Erythroblast (primary cell): ENCODE measurements around the gene MSANTD1.
A peak's percentile ranks its signal among the peaks of the same experiment; 100 is the strongest.

Source experiments
- DNase-seq, 2 experiments: peaks; one replicate each; lab custom pipeline; 2025; lab: John Stamatoyannopoulos, UW
- GATA1 ChIP-seq: IDR thresholded peaks from 2 replicates; pipeline ENCODE4 v1.6.1; 2011; ENCODE audit warnings: low read depth, mild to moderate bottlenecking, control low read depth, low read length, moderate library complexity
- POLR2A ChIP-seq: IDR thresholded peaks from 2 replicates; pipeline ENCODE4 v1.6.1; 2011; ENCODE audit warnings: mild to moderate bottlenecking, low read length

Gene MSANTD1

DNA sequence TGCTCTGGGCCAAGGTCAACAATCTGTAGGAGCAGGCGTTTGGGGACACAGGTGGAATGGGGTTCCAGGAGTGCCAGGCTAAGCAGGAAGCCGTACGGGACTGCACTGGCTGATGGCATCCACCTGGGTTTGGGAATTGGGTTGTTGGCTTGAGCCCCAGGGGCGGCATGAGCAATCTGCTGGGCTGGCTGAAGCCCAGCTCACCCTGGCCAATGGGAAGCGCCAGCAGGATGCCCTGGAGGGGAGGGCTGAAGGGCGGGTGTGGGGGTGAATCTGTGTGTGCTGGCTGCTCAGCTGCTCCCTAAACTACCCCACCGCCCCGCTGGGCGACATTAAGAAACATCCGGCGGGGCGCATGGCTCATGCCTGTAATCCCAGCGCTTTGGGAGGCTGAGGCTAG lies 35.0 kb downstream of the MSANTD1 start:
- DNase-seq: no peak

DNA sequence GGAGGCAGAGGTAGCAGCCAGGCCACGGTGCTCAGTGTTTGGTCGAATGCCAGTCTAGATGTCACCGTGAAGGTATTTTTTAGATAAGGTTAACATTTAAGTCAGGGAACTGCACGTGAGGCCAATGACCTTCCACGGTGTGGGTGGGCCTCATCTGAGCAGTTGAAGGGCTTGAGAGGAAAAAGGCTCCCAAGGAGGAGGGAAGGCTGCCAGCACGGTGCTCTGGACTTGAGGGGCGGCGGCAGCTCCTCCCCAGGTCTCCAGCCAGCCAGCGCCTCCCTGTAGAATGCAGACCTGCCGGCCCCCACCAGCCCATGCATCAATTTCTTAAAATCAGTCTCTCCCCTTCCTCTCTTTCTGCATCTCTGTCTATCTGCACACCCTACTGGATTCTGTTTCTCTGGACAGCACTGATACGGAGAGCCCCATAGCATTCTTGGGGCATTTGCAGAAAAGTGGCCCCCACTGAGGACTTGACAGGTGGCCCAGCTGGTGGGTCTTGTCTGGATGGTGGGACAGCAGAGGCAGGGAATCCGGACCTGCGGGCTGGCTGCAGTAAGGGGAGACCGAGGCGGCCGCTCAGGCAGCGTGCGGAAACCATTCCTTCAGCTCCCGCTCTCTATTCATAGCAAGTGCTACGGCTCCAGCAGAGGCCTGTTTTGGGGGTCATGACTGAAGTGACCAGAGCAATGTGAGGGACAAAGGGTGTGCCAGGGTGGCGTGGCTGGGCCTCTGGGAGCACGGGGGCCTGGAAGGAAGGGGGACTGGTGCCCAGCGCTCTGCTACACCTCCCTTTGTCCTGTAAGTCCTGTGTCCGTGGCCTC lies 36.0 kb downstream of the MSANTD1 start:
- TF ChIP-seq POLR2A (no peak), GATA1 (no peak)
- DNase-seq: no peak

More for the DNA sequence above, 35.0 kb downstream of the MSANTD1 start:
- TF ChIP-seq POLR2A (no peak), GATA1 (no peak)

DNA sequence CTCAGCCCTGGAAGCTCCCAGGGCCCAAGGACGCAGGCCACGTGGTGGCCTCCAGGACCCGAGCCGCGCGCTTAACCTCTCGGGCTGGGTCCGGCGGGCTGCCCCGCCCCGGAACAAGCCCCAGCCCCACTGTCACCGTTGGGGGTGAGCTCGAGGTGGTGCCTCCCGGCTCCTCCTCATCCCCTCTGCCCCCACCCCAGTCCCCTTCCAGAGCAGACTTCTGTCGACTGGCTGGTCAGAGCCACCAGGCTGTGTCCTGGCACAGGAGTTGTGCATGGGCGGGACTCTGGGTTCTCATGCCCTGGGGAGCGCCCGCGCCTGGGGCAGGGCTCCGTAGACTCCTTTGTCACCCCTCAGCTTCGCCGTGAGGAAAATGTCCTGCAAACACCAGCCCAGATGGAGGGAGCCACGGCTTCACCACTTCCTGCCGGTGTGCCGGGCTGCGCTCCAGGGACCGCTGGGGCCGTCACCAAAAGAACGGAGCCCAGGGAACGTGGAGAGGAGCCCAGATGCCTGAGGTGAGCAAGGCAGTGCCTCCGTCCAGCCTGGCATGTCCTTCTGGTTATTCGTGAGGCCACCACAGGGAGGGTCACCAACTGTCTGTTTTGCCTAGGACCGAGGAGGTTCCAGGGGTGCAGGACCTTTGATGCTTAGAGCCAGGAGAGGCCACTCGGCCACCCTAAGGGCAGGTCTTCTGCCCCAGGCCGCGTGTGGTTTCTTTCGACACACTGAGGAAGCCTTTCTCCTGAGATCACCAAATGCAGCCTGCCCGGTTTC lies 36.8 kb downstream of the MSANTD1 start:
- DNase-seq: no peak
- TF ChIP-seq GATA1: no peak
- no peak for TF ChIP-seq POLR2A

DNA sequence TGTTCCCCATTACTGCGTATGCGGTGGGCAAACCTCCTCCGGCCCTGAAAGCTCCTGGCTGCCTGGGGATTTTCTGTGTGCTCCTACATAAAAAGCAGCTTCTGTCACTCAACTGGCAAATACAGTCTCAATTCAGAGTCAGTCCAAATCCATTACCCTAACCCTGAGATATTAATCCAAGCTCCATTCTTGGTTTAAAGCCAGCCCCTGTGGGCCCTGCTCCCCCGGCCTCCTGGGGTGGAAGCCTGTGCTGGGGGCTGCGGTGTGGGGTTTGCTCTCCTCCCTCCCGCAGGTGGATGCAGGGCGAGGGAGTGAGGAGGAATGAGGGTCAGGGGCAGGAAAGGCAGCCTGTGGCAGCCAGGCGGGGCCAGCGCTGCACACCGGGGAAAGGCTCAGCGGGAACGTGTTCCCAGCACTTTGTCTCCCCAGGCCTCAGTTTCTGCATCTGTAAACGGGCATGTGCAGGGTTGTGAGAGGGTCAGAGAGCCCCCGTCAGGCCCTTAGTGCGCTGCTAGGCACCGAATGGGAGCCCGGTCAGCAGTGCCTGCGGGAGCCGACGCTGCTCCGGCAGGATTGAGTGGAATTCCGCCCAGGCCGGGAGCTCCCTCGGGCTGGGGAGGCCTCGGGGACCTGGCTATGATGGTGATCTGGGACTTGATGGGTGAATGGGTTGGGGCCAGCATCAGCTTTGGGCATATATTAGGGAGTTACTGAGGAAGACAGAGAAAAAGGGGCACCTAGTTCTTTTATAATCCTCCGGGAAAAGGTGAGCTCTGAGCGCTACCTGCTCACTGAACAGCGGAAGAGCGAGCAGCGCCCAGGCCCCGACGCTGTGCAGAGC lies 37.6 kb downstream of the MSANTD1 start:
- no peak for DNase-seq
- TF ChIP-seq GATA1 (no peak), POLR2A (no peak)

DNA sequence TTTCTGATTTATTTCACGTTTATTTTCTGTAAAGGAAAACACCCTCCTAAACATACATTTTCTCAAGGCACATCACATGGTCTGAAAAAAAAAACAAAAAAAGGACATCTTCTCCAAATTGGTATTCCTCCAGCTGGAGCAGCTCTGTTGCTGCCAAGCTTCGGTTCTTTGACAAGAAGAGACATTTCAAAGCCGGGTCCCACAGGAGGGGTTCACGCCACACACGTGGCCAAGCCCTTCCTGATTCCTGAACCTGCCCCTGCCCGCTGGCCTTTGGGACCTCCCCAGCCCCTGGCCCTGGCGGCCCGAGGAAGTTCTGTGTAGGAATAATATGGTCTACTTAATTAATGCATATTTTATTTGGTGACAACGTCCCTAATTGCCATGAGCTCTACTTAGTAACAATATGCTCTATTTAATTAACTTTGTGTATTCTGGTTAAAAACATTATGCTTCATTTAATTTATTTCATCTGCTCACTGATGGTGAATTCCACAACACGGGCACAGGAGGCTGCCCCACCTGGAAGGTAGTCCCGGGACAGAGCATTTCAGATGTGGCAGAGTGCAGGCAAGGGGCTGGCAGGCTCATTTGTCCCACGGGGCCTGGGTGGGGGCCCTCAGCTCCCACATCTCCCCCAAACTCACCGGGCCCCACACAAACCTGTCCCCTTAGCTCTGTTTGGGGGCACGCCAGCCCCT lies 38.5 kb downstream of the MSANTD1 start:
- DNase-seq: no peak
- TF ChIP-seq POLR2A (no peak), GATA1 (no peak)

DNA sequence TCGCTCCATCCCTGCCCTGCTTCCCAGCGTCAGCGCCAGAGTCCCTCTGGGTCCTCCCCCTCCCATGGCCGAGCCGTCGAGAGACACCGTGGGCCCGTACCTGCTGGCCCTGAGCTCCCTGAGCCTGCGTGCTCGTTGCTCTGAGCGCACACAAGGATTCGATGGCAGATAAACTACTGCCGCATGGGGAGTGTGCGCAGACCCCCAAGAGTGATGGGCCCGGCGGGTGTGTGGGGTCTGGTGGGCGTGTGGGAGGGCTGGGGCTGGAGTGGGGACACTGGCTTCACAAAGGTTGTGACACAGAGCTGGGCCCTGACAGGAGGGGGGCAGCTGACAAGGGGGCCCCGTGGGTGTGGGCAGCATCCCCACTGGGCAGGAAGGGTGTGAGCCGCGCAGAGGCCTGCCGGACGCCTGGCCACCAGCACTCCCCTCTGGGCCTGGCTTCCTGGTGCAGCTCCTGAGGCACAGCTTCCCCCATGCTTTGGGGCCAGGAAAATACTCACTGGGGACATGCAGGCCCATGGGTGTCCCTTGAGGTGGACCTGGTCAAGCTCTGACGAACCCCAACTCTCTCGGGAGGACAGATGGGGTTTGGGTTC lies 39.1 kb downstream of the MSANTD1 start:
- TF ChIP-seq POLR2A (no peak), GATA1 (no peak)
- no peak for DNase-seq

DNA sequence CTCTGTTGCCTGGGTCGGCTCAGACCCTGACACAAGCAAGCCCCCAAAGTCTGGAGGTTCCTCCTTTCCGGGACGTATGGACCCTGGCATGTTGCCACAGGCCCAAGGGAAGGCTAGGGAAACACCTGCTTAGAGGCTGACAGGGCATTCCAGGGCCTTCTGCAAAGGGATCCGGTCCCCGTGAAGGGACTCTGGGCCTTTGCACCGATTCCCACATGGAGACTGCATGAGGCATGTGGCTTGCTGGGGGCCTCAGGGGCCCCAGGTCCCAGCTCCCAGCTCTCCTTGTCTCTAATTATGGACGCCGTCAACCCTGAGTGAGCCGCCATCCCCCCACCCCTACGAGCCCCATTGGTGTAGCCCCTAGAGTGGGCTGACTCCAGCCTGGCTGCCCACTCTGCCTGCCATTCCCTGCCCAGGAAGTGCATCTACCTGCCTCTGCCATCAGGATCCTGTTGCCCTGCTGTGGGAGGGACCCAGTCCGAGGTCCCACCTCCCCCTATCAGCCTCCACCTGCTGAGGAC lies 39.7 kb downstream of the MSANTD1 start:
- no peak for DNase-seq
- TF ChIP-seq GATA1 (no peak), POLR2A (no peak)

DNA sequence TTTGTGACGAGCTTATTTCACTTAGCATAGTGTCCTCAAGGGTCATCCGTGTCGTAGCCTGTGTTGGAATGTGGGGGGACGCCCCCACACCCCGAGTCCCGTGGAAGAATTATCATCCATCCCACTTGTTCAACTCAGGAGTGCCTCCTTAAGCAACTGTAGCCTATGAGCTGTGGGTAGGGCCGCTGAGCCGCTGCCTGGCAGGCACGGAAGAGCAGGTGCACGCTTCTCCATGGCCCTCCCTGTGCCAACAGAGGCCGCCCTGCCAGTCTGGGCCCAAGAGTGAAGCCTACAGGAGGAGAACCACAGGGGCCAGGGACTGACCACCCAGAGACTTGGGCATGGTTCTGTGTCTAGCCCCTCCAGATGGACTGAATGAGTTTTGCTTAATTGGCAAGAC lies 41.5 kb downstream of the MSANTD1 start:
- TF ChIP-seq GATA1: no peak
- TF ChIP-seq POLR2A: no peak
- DNase-seq: no peak

DNA sequence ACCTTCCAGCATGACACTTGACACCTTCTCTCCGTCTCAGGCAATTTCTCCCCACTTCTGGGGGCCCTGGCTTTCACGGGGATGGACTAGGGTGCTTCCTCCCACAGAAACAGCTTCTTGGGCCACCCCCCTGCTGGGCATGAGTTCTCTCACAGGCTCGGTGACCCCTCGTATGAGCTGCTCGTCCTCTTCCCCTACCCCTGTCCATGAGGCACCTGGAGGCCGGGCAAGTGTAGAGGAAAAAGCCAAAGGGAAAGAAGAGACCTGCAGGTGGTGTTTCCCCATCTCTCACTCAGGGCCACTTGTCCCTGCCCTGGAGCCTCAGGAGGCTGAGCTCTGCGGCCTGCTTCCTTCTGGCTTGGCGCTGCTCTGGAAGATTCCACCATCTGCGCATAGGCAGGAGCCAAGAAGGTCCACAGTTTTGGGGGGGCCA lies 41.9 kb downstream of the MSANTD1 start:
- TF ChIP-seq POLR2A: no peak
- no peak for TF ChIP-seq GATA1
- no peak for DNase-seq

DNA sequence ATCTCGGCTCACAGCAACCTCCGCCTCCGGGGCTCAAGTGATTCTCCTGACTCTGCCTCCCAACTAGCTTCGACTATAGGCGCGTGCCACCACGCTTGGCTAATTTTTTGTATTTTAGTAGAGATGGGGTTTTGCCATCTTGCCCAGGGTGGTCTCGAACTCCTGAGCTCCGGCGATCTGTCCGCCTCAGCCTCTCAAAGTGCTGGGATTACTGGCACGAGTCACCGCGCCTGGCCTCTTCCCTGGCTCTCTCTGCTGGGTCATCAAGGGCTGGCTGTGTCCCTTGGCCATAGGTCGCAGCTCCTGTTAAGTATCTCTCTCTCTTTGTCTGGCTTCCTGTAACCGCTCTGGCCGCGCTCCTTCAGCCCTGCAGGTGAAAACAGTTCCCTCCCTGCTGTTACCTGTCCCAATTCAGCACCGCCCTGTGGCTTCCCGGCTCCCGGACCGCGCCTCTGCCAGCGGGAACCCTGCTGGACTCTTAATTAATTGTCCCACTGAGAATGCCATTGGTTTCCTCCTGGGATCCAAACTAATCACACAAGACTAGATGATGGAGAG lies 42.5 kb downstream of the MSANTD1 start:
- no peak for DNase-seq

DNA sequence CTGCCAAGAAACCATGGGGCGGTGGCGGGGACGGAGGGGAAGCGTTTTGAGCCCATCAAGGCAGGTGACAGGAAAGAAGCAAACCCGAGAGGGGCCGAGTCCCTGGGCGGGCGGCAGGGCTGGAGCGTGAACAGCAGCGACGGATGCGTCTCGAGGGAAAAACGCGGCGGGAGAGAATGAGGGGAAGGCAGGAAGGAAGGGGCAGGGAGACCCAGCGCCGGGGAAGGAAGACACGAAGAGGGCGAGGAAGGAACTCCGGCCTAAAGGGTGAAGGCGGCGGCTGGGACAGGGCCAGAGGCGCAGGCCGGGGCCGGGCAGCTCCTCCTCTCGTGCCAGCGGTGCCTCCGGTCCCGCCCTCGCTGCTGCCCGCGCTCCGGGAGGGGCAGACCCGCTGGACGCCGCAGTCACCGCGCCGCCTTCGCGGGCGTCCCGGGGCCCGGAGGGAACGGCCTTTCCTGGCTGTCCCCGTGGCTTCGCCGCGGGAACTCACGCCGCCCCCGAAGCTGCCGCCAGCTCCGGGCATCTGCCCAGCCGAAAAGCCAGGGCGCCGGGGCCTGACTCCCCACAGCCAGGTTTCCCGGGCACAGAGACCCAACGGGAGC lies 43.1 kb downstream of the MSANTD1 start:
- DNase-seq: peak; percentile 58 to 64
- TF ChIP-seq POLR2A: no peak
- TF ChIP-seq GATA1: no peak

More for the DNA sequence above, 42.5 kb downstream of the MSANTD1 start:
- TF ChIP-seq GATA1: no peak
- TF ChIP-seq POLR2A: no peak

DNA sequence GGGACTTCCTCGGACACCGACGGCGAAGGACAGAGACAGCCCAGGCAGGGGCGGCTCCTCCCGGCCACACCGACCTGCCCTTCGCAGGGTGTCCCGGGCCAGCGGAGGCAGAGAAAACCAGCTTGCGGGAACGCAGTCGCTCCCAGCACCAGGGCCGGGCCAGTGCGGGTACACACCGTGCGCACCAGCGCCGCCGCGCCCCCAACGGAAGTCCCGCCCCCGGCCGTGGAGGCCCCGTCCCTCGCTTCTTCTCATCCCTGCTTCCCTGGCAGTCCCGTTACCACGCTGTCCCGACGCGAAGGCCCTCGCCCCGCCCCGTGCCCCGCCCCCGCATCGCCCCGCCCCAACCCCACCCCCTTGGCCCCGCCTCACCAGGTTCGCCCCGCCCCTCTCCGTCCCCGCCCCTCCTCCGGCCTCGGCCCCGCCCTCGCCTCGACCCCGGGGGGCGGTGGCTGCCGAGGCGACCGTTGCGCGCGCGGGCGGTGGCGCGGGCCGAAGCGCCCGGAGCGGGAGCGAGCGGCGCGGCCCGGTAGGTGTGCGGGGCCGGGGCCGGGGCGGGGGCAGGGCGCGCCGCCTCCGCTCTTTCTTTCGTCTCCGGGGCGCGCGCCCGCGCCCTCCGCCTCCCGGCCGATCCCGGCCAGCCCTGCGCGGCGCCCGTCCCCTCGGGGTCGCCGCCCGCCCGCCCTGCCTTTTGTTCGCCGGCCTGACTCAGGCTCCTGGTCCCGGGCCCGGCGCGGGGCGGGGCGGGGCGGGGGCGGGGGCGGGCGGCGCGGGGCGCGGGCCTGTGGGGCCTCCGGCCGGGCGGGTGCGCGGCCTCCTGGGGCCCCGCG lies 43.8 kb downstream of the MSANTD1 start, which contains the start of gene RGS12:
Gene RGS12, plus strand, starts transcription at position 451 of the 830 bp plus-strand sequence. CDS start 23,150 bp downstream, outside the sequence.
- DNase-seq: peak; percentile 92 to 96
- peak; percentile 31 for TF ChIP-seq POLR2A
- TF ChIP-seq GATA1: no peak
